Activated CD4-positive, CD25-positive, alpha-beta regulatory T cell treated with anti-CD3 and anti-CD28 coated beads, Interleukin-2, amount 50 U/mL, for 24 hours (primary cell): ENCODE results near the gene SEC22A.

Source experiments
- ATAC-seq, 2 donors: fragments of 150-1000 bp; cut with Tn5 transposase; one replicate each; pipeline ENCODE4 v1.10.0; 2021; ENCODE audit warnings: mild to moderate bottlenecking in 1 of 2, moderate library complexity in 1 of 2

The SEC22A gene

DNA sequence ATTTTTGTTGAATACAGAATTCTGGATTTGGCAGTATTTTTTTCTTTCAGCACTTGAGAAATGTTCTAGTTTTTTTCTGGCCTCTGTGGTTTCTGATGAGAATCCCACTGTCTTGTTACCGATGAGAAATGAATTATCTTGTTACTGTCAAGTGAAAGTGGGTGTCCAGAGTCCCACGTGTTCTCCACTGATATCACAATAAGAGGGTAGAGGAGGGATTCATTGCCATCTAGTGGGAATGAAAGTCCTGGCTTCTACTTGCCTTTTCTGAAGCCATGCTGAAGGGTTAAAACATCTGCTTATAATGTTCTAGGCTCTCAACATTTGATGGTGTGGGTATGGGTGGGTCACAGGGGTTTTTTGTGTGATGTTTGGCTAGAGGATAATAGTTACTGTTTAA, 66.1 kb downstream of the SEC22A start:
- ATAC-seq, result no peak

- ATAC-seq, result no peak
These were observed 69.1 kb downstream of the SEC22A start for GRCh38 chr3:123270818-123271217.

GRCh38 chr3:123271466-123272159, 69.9 kb downstream of the SEC22A start:
- ATAC-seq, result no peak

- no peak for ATAC-seq
These were observed 70.8 kb downstream of the SEC22A start for GRCh38 chr3:123272547-123272946.

- no peak for ATAC-seq
These were observed 73.9 kb downstream of the SEC22A start for GRCh38 chr3:123275691-123276090.

DNA sequence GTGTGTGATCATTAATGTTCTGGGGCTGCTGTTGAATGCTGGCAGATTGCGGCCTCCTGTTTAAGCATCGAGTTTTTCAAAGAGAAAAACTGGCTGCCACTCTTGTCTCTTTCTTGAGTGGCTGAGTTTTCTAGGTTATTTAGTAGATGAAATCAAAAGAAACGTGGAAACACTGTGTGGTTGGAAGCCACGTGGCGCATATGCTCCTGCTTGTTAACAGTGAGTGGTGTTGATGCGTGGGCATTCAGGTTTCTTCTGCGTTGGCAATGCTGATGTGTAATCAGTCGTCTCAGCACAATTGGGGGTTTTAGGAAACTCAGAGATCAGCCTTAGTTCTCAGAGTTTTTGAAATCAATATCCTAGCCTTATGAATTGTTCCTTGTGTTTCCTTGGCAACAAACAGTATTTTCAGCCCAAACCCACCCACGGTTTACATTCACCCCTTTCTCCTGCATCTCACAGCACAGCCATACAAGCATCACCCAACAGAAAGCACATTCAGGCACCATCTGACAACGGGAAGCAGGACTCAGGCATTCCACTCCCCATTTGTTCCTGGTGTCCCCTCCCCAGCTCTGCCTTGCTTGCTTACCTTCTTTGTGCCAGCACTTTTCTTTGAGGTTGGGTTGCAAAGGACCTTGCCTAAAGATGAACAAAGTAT, 74.7 kb downstream of the SEC22A start:
- no peak for ATAC-seq

GRCh38 chr3:123277106-123277505, 75.4 kb downstream of the SEC22A start:
- no peak for ATAC-seq

DNA sequence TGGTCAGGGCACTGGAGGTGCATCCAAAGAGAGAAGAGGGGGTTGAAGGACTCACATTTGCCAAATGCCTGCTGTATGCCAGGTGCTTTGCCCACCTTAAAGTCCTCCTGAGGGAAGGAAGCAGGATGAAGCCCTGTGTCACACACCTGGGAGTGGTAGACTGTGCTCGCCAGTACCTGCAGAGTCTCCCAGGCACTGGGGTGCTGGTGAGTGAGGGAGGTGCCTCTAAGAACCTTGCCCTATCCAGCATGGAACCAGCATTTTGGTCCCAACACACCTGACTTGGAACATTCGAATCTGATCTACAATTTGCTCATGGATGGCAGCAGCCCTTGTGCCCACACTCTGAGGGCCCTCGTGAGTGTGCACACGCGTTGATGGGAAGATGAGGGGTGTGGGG, 76.7 kb downstream of the SEC22A start:
- ATAC-seq, result no peak

- ATAC-seq, result no peak
These were observed 77.4 kb downstream of the SEC22A start for GRCh38 chr3:123279121-123279520.

GRCh38 chr3:123281406-123281805, 79.7 kb downstream of the SEC22A start:
- ATAC-seq, result no peak

DNA sequence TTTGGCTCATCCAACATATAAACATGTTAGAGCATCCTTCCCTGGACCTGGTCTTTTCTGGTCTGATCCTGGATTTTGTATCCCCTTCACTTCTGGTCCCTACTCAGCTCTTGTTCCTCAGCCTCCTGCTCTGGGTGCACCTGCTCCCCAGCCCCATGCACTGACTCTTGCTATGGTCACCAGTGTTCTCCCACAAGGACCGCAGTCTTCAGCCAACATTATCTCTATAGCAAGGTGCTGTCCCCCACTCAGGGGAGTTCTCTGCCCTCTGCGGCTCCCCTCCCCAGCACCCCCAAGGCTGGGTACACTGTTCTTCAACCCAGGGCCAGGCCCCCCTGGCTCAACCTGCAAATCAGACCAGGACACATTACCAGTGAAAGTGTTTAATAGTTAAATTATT, 80.2 kb downstream of the SEC22A start:
- ATAC-seq, result no peak

DNA sequence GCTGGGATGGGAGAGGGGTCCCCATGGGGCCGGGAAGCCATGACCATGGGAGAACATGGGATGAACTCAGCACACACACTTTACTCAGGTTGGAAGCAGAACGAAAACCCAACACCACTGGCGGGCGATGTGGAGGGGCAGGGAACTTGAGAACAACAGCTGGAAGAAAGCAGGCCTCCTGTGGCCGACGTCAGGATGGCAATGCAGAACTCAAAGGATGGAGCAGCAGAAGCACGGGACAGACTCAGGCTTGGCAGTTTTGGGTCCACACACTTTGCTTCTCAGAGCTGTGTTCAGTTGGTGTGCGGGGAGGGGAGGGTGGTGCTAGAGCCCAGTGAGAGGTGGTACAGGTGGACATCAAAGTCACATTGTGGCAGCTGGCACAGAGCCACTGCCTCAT, 80.7 kb downstream of the SEC22A start:
- ATAC-seq, result no peak

DNA sequence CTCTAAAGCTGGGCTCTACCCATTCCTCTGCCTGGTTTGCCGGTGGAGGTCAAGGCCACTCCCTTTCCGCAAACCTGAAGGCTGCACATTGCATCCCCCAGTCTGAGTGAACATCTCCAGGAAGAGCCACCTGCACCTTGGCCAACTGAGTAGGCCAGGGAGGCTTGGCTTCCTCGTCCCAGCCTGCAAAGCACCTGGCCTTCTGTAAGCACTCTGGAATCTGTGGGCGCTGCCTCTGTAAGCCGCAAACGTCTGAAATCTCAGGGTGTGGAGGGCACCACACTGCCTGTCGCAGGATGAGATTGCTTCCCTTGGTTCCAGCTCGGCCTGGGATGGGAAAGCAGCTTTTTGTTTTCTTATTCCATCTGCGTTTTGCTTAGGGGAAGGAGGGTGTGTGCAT, 81.3 kb downstream of the SEC22A start:
- ATAC-seq, result no peak

- ATAC-seq, result no peak
These were observed 82.1 kb downstream of the SEC22A start for GRCh38 chr3:123283657-123284398.

- ATAC-seq, result no peak
These were observed 82.8 kb downstream of the SEC22A start for GRCh38 chr3:123284399-123285010.

DNA sequence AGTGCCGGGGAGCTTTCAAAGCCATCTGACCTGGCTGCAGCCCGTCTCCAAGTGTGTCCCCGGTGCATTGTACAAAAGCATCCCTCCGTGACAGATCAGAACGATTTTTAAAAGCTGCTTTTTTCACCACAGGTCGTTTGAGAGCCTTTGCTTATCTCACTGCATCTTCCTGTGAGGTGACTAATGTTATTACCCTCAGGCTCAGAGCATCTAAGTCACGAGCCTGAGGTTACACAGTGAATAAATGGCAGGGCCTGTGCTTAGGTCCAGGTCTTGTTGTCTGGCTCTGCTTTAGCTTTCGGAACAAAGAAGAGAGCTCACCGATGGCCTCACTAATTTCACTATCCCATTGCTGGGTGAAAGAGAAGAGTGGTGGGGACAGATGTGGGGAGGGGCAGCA, 83.3 kb downstream of the SEC22A start:
- ATAC-seq, result no peak

DNA sequence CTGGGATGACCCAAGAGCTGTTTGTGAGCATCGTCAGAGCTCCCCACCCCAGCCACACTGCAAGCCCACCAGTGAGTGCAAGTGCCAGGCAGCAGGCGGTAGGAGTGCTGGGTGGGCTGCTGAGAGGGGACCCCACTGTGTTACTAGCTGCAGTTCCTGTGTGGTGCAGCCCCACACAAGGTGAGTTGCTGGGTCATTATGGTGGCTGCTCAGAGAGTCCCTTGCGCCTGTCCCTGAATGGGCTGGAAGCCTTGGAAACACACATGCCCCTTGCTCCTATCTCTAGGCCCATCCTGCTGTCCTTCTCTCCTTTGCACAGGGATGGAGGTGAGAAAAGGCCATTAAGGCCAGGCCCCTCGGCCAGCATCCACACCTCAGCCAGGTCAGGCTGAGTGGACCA, 83.7 kb downstream of the SEC22A start:
- ATAC-seq, result no peak

- no peak for ATAC-seq
These were observed 84.2 kb downstream of the SEC22A start for GRCh38 chr3:123285931-123286307.

- ATAC-seq, result no peak
These were observed 84.7 kb downstream of the SEC22A start for GRCh38 chr3:123286308-123287023.

DNA sequence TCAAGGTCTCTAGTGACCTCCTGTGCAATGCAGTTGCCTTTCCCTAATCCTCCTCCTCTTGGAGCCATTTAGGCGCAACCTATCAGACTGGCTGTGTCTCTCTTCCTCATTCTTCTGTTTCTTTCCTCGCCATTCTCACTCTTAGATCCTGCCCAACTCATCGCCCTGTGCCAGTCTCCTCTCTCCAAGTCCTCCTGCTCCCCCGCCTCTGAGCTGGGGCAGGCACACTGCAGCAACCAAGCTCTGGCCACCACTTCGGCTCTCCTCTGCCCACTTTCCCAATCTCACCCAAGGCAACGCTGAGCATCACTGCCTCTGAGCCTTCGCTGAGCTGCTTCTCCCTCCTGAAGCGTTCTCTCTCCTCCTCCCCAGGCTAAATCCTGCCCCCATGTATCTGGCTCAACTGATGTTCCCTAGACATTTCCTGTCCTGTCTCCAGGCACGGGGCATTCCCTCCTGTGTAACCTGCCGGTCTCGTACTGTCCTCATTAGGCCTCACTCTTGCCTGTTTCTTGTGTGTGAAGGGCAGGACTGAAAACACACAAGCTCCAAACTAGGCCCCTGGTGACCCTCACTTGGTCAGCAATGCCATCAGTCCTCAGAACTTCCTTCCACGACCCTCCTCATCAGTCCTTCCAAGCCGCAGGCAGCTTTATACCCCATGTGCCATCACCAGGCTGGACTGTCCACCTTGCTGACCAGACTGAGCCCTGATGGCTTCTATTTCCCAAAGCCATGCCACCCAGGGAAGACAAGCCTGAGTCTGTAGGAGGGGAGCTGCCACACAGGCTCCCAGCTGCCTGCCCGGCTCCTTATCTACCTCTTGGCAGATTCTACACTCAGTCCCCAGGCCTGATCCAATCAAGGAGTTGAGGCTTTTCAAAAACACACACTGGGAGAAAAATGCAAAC, 85.6 kb downstream of the SEC22A start:
- no peak for ATAC-seq

- ATAC-seq, result no peak
These were observed 86.2 kb downstream of the SEC22A start for GRCh38 chr3:123287962-123288302.
